Measurements from ENCODE around the gene KRT86. TPM values are rescaled to one million over a fixed set of nuclear protein-coding genes. Genes with fewer than 3 reads are reported as not detected.

Gene KRT86
- total RNA-seq, 1 donor, result 0.21 TPM

DNA sequence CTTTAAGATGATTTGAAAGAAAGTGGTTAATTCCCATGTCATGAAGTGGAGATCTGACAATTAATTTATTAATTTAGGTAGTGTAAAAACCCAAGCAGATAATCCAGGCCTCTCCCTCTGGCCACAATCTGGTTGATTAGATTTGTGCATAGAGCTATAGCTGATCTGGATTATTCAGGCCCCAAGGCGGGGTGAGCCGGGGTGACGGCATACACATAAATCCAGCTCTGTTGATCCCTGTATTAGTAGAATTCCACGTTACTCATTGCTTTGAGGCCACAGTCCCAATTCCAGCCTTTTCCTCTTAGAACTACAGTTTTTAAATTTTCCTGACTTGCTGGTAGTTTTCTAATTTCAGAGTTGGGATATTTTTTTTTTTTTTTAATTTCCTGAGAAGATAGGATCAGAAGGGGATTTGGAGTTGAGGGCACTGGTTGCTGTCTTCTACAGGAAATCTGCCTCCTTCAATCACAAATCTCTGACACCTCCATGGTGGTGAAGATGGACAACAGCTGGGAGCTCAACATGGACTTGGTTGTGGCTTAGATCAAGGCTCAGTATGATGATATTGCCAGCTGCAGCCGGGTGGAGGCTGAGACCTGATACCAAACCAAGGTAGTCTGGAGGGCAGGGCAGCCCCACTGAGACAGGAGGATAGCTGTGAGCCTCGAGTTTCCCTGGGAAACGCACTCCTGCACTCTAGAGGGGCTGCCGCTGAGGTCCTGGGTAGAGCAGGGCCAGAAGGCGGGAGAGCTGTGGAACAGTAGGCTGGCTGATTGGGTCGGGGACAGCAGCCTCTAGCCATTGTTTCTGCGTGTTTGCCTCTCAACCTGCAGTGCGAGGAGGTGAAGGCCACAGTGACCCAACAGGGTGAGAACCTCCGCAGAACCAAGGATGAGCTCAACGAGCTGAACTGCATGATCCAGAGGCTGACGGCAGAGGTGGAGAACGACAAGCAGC lies 73.4 kb downstream of the KRT86 start:
- H3K27me3 ChIP-seq (ENCODE audit: insufficient read depth, low read length), result no peaks in the 10 kb centered on the region
- no peaks in the 10 kb centered on the region for H3K9me3 ChIP-seq (ENCODE audit: low read depth, low read length)
- peaks cover 14% of the 10 kb centered on the region for H3K4me1 ChIP-seq (ENCODE audit: insufficient read depth, low read length)
- no peak overlapping the region for H3K4me3 ChIP-seq (ENCODE audit: low read length)

DNA sequence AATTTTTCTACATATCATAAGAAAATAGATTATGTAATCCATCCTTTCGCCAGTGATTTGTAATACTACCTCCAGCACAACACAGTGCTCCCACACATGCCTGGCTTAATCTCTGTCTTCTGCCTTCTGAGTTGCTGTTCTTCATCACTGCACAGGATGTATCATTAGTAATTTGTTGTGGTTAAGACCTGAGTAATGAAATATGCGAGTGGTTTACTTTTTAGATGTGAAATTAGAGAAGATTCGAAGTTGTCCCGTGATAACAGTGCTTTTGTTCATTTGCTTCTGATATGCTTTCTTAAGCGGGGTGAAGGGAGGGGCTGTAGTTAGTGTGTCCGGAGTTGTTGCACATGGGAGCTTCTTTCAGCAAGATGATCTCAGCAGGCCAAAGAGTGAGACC lies 74.8 kb downstream of the KRT86 start:
- Histone ChIP-seq H3K4me1 (ENCODE audit: insufficient read depth, low read length) (peaks cover 14% of the 10 kb centered on the region), H3K27me3 (ENCODE audit: insufficient read depth, low read length) (peaks cover 2% of the 10 kb centered on the region), H3K9me3 (ENCODE audit: low read depth, low read length) (no peaks in the 10 kb centered on the region), H3K4me3 (ENCODE audit: low read length) (no peak overlapping the region)

DNA sequence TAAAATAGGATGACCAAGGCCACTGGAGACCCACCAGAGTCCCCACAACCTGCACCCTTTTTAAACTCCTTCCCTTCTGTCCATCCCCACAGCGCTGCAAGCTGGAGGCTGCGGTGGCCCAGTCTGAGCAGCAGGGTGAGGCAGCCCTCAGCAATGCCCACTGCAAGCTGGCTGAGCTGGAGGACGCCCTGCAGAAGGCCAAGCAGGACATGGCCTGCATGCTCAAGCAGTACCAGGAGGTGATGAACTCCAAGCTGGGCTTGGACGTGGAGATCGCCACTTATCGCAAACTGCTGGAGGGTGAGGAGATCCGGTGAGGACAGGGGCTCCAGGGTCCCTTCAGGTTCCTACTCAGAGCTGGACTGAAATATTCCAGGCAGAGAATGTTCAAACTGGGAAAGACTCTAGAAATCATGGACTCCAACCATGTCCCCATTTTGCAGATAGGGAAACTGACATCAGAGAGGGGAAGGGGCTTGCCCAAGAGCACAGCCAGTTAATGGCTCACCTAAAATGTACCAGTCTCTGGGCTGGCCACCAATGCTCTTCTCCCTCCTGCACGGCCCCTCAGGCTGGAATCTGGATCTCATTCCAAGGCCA lies 75.7 kb downstream of the KRT86 start:
- H3K4me1 ChIP-seq (ENCODE audit: insufficient read depth, low read length), result peaks cover 14% of the 10 kb centered on the region
- no peak overlapping the region for H3K4me3 ChIP-seq (ENCODE audit: low read length)
- peaks cover 7% of the 10 kb centered on the region for H3K27me3 ChIP-seq (ENCODE audit: insufficient read depth, low read length)
- no peaks in the 10 kb centered on the region for H3K9me3 ChIP-seq (ENCODE audit: low read depth, low read length)

DNA sequence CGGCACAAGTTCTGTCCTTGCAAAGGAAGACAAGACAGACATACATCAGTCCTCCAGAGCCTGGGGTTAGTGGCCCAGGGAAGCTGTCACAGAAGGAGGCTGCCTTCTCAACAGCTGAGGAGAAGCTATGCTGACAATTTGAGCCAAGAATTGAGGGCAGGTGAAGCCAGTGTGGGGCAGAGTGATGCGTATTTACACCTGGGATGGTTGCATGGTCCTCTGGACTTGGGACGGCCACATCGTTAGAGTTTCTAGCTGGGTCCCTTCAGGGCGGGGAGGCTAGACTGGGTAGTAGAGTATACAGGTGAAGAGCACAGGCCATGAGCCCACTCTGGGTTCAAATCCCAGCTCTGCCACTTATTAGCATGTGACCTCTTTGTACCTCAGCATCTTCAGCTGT lies 76.3 kb downstream of the KRT86 start:
- Histone ChIP-seq H3K4me1 (ENCODE audit: insufficient read depth, low read length) (peaks cover 14% of the 10 kb centered on the region), H3K4me3 (ENCODE audit: low read length) (no peak overlapping the region), H3K27me3 (ENCODE audit: insufficient read depth, low read length) (peaks cover 7% of the 10 kb centered on the region), H3K9me3 (ENCODE audit: low read depth, low read length) (no peaks in the 10 kb centered on the region)

DNA sequence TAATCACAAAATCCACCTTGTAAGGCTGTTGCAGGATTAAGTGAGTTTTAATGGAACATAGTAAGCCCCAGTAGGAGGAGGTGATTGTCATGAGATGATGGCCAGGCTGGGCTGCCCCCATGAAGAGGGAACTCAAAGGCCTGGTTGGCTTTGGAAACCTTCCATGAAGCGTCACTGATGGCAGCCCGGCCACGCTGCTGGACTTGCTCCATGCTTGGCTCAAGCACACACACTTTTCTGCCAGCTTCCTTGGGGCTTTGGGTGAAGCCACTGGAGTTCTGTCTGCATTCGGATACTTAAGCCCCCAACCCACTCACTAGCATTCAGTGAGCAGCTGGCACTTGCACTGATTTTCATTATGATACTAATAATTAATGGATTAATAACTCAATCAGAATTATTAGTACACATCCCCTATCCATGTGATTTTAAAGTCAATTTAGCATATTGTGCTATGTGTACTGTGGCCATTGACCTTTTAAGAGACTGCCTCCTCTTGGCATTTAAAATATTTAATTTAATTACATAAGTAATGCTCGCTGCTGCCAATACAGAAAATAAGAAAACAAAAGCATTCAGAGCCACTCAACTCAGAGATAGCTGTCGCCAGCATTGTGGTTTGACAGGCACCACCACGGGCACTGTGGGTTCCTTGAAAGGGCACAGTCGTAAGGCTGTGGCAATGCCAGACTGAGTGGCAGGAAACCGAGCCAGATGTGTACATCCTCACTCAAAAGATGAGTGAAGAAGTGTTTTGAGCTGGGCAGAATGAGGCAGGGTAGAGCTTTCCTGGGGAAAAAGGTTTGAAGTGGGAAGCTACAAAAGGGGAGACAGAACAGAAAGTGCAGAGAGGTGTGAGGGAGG lies 77.0 kb downstream of the KRT86 start:
- Histone ChIP-seq H3K27me3 (ENCODE audit: insufficient read depth, low read length) (peaks cover 7% of the 10 kb centered on the region), H3K4me1 (ENCODE audit: insufficient read depth, low read length) (peaks cover 14% of the 10 kb centered on the region), H3K4me3 (ENCODE audit: low read length) (no peak overlapping the region), H3K9me3 (ENCODE audit: low read depth, low read length) (no peaks in the 10 kb centered on the region)

DNA sequence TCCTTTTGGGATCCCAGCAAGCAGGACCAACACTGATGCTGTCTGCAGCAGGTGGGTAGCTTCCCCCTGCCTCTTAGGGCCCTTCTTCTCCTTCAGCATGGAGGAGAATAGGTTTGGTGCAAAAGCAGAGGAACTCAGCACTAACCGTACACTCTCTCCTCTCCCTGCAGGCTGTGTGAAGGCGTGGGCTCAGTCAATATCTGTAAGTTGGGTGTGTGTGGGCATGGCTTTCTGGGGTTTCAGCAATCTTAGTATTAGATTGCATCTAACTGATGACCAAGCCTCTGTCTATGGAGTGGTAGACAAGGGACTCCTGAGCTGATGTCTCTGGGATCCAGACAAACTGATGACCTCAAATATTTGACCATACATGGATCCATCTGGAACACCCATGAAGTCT lies 78.5 kb downstream of the KRT86 start:
- Histone ChIP-seq H3K27me3 (ENCODE audit: insufficient read depth, low read length) (peaks cover 7% of the 10 kb centered on the region), H3K9me3 (ENCODE audit: low read depth, low read length) (no peaks in the 10 kb centered on the region), H3K4me3 (ENCODE audit: low read length) (no peak overlapping the region), H3K4me1 (ENCODE audit: insufficient read depth, low read length) (peaks cover 14% of the 10 kb centered on the region)

- peaks cover 7% of the 10 kb centered on the region for H3K27me3 ChIP-seq (ENCODE audit: insufficient read depth, low read length)
- no peaks in the 10 kb centered on the region for H3K9me3 ChIP-seq (ENCODE audit: low read depth, low read length)
- H3K4me3 ChIP-seq (ENCODE audit: low read length), result no peak overlapping the region
- H3K4me1 ChIP-seq (ENCODE audit: insufficient read depth, low read length), result peaks cover 22% of the 10 kb centered on the region
Observed at GRCh38 chr12:52353766-52354165, 79.3 kb downstream of the KRT86 start.

DNA sequence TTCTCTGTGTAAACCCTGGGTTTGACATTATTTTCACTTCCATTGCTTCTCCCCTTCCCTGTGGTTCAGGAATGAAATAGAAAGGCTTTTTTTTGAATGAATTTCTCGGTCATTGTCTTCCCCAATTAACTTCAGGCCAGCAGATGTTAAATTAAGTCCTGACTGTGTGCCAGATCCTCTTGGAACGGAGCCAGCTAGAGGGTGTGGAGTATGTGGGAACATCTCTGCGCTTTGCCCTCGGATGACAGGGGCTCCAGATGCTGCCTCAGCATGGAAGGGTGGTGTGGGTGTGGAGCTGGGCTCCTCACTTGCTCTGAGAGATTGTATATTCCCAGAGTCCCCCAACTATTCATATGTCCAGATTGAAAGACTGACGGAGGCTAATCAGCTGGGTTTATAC lies 79.8 kb downstream of the KRT86 start:
- Histone ChIP-seq H3K4me3 (ENCODE audit: low read length) (no peak overlapping the region), H3K9me3 (ENCODE audit: low read depth, low read length) (no peaks in the 10 kb centered on the region), H3K27me3 (ENCODE audit: insufficient read depth, low read length) (peaks cover 7% of the 10 kb centered on the region), H3K4me1 (ENCODE audit: insufficient read depth, low read length) (peaks cover 26% of the 10 kb centered on the region)

DNA sequence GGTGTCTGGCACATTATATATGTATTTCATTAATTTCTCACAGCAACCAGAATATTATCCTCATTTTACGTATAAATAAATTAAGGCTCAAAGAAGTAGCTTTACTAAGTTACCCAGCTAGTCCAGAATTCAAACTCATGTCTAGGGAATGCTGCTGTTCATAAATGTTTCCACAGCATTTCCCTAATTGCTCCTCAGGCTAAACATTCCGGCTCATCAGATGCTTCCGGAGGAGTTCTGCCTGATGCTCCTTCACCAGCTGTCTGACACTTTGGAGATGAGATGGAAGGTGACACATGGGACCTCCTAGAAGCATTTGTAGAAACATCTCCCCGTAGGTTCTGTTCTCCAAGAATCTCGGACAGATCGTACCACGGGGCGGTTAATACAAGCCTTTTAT lies 80.7 kb downstream of the KRT86 start:
- Histone ChIP-seq H3K9me3 (ENCODE audit: low read depth, low read length) (no peaks in the 10 kb centered on the region), H3K4me3 (ENCODE audit: low read length) (no peak overlapping the region), H3K4me1 (ENCODE audit: insufficient read depth, low read length) (peaks cover 26% of the 10 kb centered on the region), H3K27me3 (ENCODE audit: insufficient read depth, low read length) (peaks cover 7% of the 10 kb centered on the region)

GRCh38 chr12:52356031-52356761 lies 81.8 kb downstream of the KRT86 start:
- Histone ChIP-seq H3K9me3 (ENCODE audit: low read depth, low read length) (no peaks in the 10 kb centered on the region), H3K4me3 (ENCODE audit: low read length) (no peak overlapping the region), H3K27me3 (ENCODE audit: insufficient read depth, low read length) (peaks cover 7% of the 10 kb centered on the region), H3K4me1 (ENCODE audit: insufficient read depth, low read length) (peaks cover 23% of the 10 kb centered on the region)

- peaks cover 7% of the 10 kb centered on the region for H3K27me3 ChIP-seq (ENCODE audit: insufficient read depth, low read length)
- H3K4me1 ChIP-seq (ENCODE audit: insufficient read depth, low read length), result peaks cover 16% of the 10 kb centered on the region
- no peak overlapping the region for H3K4me3 ChIP-seq (ENCODE audit: low read length)
- H3K9me3 ChIP-seq (ENCODE audit: low read depth, low read length), result no peaks in the 10 kb centered on the region
Observed at GRCh38 chr12:52356762-52357580, 82.5 kb downstream of the KRT86 start.
